ENCODE results near the gene BEGAIN. TPM values are rescaled to one million over a fixed set of nuclear protein-coding genes. Genes with fewer than 3 reads are reported as not detected.

The BEGAIN gene
- total and polyA plus RNA-seq, 2 donors from 2014 or later: 0.52 to 1.4 TPM

- H3K4me1 ChIP-seq (ENCODE audit: control insufficient read depth in 2 of 3, insufficient read depth in 2 of 3, low read depth in 1 of 3, low read length in 3 of 3): no peaks in the 10 kb centered on the region
- FAIRE-seq: no peak
- no peaks in the 10 kb centered on the region for H3K27me3 ChIP-seq (ENCODE audit: control insufficient read depth, insufficient read depth, low read length)
- H3K36me3 ChIP-seq (ENCODE audit: control insufficient read depth in 2 of 3, insufficient read depth in 3 of 3, low read length in 3 of 3): no peaks in the 10 kb centered on the region
- H3K9ac ChIP-seq (ENCODE audit: low read length in 3 of 3): no peak overlapping the region
- no peak overlapping the region for H3K4me3 ChIP-seq (ENCODE audit: low read length in 3 of 3)
- H3K27ac ChIP-seq (ENCODE audit: low read depth in 2 of 2, low read length in 2 of 2): no peak overlapping the region
- DNase-seq: no peak
- H3K9me3 ChIP-seq (ENCODE audit: control insufficient read depth in 2 of 3, insufficient read depth in 1 of 3, low read length in 3 of 3): no peaks in the 10 kb centered on the region
- no peak for TF ChIP-seq CTCF (IDR thresholded peaks at IDR 0.05; ENCODE audit: borderline replicate concordance, extremely low read depth, insufficient read depth)
- intact Hi-C loops (cut with DNase I): no loop called here
These were observed 31.1 kb downstream of the BEGAIN start for GRCh38 chr14:100556140-100556475.

DNA sequence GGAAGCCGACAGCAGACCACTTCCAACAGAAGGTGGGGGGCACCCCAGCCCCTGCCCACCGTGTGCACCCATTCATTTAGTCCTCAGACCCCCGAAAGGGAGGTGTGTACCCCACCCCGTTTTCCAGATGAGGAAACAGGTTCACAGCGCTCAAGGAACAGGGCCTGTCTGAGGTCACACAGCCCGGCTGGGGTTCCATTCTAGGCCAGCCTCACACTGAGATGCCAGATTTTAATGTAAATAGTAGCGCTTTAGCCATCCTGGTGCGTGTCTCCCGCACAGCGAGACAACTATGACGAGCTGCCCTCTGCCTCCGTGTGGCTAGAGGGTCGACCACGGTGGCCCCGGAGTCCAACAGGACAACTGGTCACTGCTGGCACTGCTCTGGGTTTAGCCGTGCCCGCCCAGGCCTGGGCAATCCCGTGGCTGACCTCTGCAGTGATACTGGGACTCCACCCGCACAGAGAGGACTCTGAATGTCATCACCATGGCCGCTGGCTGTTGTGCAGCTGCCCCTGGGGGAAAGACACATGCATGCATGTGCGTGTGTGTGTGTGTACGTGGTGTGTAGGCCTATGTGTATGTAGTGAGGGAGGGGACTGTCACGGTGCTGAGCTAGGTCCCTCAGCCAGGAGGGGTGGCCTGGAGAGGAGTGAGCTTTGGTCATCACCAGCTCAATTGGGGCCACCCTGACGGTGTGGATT, 31.6 kb downstream of the BEGAIN start:
- no peak for DNase-seq
- no peaks in the 10 kb centered on the region for H3K9me3 ChIP-seq (ENCODE audit: control insufficient read depth in 2 of 3, insufficient read depth in 1 of 3, low read length in 3 of 3)

DNA sequence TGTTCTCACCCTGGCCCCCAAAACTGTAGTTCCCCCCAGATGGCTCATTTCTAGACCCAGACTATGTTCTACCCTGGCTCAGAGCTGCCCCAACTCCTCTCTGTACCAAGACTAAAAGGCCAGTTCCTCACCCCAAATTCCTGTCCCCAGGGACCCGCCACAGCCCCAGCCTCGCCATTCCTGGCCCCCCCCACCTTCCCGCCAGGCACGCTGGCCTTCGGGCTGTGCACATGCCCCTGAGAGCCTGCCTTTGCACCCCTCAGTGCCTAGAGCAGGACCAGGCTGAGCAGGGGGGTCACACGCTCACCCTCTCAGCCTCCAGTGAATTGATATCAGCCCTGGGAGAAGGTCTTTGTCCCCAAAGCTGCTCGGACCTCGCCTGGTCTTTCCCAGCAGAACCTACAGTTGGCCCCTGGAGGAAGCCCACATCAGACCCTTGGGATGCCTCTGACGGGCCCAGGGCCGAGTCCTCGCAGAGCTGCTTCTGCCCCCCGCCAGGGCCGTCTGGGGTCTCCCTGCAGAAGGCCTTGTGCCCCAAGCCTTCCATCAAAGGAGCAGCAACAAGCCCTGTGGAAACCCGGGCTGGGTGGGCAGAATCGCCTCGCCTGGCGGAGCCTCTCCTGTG, 32.4 kb downstream of the BEGAIN start:
- Histone ChIP-seq H3K4me3 (ENCODE audit: low read length in 3 of 3) (no peak overlapping the region), H3K27me3 (ENCODE audit: control insufficient read depth, insufficient read depth, low read length) (no peaks in the 10 kb centered on the region), H3K9ac (ENCODE audit: low read length in 3 of 3) (no peak overlapping the region), H3K36me3 (ENCODE audit: control insufficient read depth in 2 of 3, insufficient read depth in 3 of 3, low read length in 3 of 3) (no peaks in the 10 kb centered on the region), H3K4me1 (ENCODE audit: control insufficient read depth in 2 of 3, insufficient read depth in 2 of 3, low read depth in 1 of 3, low read length in 3 of 3) (no peaks in the 10 kb centered on the region), H3K9me3 (ENCODE audit: control insufficient read depth in 2 of 3, insufficient read depth in 1 of 3, low read length in 3 of 3) (no peaks in the 10 kb centered on the region), H3K27ac (ENCODE audit: low read depth in 2 of 2, low read length in 2 of 2) (no peak overlapping the region)
- DNase-seq (no peak), FAIRE-seq (no peak)
- no peak for TF ChIP-seq CTCF (IDR thresholded peaks at IDR 0.05; ENCODE audit: borderline replicate concordance, extremely low read depth, insufficient read depth)
- intact Hi-C loops (cut with DNase I): no loop called here

More for the DNA sequence above, 31.6 kb downstream of the BEGAIN start:
- Histone ChIP-seq H3K27me3 (ENCODE audit: control insufficient read depth, insufficient read depth, low read length) (no peaks in the 10 kb centered on the region), H3K27ac (ENCODE audit: low read depth in 2 of 2, low read length in 2 of 2) (no peak overlapping the region), H3K4me1 (ENCODE audit: control insufficient read depth in 2 of 3, insufficient read depth in 2 of 3, low read depth in 1 of 3, low read length in 3 of 3) (no peaks in the 10 kb centered on the region), H3K36me3 (ENCODE audit: control insufficient read depth in 2 of 3, insufficient read depth in 3 of 3, low read length in 3 of 3) (no peaks in the 10 kb centered on the region), H3K4me3 (ENCODE audit: low read length in 3 of 3) (no peak overlapping the region), H3K9ac (ENCODE audit: low read length in 3 of 3) (no peak overlapping the region)
- FAIRE-seq: no peak
- no peak for TF ChIP-seq CTCF (IDR thresholded peaks at IDR 0.05; ENCODE audit: borderline replicate concordance, extremely low read depth, insufficient read depth)
- intact Hi-C loops (cut with DNase I): no loop called here

Data from kidney (tissue), 14 donors.